ENCODE measurements around the gene CENPM. TPM values are rescaled to one million over a fixed set of nuclear protein-coding genes. Genes with fewer than 3 reads are reported as not detected.

The CENPM gene
- polyA plus RNA-seq, 1 of the 3 experiments (the other 2 are of a cell fraction): 15.6 TPM

GRCh38 chr22:41989246-41989645, 42.3 kb upstream of the CENPM start (continued):
- TF ChIP-seq, protein P1, sequence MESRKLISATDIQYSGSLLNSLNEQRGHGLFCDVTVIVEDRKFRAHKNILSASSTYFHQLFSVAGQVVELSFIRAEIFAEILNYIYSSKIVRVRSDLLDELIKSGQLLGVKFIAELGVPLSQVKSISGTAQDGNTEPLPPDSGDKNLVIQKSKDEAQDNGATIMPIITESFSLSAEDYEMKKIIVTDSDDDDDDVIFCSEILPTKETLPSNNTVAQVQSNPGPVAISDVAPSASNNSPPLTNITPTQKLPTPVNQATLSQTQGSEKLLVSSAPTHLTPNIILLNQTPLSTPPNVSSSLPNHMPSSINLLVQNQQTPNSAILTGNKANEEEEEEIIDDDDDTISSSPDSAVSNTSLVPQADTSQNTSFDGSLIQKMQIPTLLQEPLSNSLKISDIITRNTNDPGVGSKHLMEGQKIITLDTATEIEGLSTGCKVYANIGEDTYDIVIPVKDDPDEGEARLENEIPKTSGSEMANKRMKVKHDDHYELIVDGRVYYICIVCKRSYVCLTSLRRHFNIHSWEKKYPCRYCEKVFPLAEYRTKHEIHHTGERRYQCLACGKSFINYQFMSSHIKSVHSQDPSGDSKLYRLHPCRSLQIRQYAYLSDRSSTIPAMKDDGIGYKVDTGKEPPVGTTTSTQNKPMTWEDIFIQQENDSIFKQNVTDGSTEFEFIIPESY (IDR thresholded peaks at IDR 0.05; ENCODE audit: borderline replicate concordance, low read depth): no peak

DNA sequence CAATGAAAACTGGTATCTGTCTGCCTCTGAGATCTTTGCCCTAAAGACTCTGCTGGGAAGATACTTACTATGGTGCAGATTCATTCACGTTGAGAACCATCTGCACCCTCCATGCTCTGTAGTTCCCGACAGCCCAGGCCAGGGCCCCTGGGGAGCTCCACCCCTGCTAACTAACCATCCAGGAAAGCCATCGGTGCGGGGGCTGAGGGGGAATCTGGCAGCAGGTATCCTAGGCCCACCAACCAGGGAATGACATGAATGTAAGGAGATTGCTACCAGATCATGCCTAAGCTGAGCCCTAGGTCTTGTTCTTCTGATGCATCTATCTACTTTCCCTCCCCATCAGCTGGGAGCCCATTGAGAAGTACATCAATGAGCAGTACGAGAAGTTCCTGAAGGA, 40.3 kb upstream of the CENPM start:
- WGBS (ENCODE audit: low lambda C conversion rate): 70% methylated on average over 2 of the region's 5 CpGs
- ChIA-PET CTCF (no interaction called here), POLR2A (no interaction called here)
- no peak overlapping the region for H3K4me2 ChIP-seq
- H3F3A ChIP-seq (replicated peaks; ENCODE audit: insufficient read depth): no peaks in the 10 kb centered on the region
- no peaks in the 10 kb centered on the region for H3K36me3 ChIP-seq (replicated peaks in 1 of 2; ENCODE audit: control insufficient read depth in 1 of 2, insufficient read depth in 2 of 2, low read length in 1 of 2)
- H3K27ac ChIP-seq (ENCODE audit: low read depth in 2 of 2, low read length in 1 of 2): no peak overlapping the region
- no peak overlapping the region for H2AFZ ChIP-seq (ENCODE audit: low read depth)
- no peaks in the 10 kb centered on the region for H3K79me2 ChIP-seq (ENCODE audit: insufficient read depth)
- TF ChIP-seq RFX5 (IDR thresholded peaks at IDR 0.05; ENCODE audit: low read length) (no peak), TCF12 (IDR thresholded peaks at IDR 0.05) (no peak), USF2 (IDR thresholded peaks at IDR 0.05; ENCODE audit: borderline replicate concordance, low read depth, low read length) (no peak), ELF1 (IDR thresholded peaks at IDR 0.05) (no peak), USF1 (IDR thresholded peaks at IDR 0.05; ENCODE audit: borderline replicate concordance, low read depth) (no peak), YY1 (IDR thresholded peaks at IDR 0.05; ENCODE audit: low read depth) (no peak), FOXJ3 (CRISPR knock-in tag; IDR thresholded peaks at IDR 0.05) (no peak), FOXM1 (IDR thresholded peaks at IDR 0.05; ENCODE audit: low read depth) (no peak), SMC3 (IDR thresholded peaks at IDR 0.05; ENCODE audit: low read depth, low read length) (no peak), CTCF (IDR thresholded peaks at IDR 0.05) (no peak), RCOR1 (IDR thresholded peaks at IDR 0.05; ENCODE audit: low read length) (no peak), EZH2phosphoT487 (IDR thresholded peaks at IDR 0.05; ENCODE audit: borderline replicate concordance, low read depth) (no peak), POLR2AphosphoS5 (IDR thresholded peaks at IDR 0.05; ENCODE audit: low read depth, low read length) (no peak), RAD21 (IDR thresholded peaks at IDR 0.05; ENCODE audit: low read length) (no peak), MEF2A (IDR thresholded peaks at IDR 0.05; ENCODE audit: borderline replicate concordance, low read depth) (no peak)
- no peak overlapping the region for H3K4me3 ChIP-seq (ENCODE audit: low read depth in 2 of 2, low read length in 1 of 2)
- no peaks in the 10 kb centered on the region for H3K27me3 ChIP-seq (ENCODE audit: insufficient read depth)
- H4K20me1 ChIP-seq (ENCODE audit: insufficient read depth): no peaks in the 10 kb centered on the region
- no peaks in the 10 kb centered on the region for H3K9me3 ChIP-seq
- DNase-seq: no peak
- no peaks in the 10 kb centered on the region for H3K4me1 ChIP-seq (ENCODE audit: control insufficient read depth in 1 of 2, insufficient read depth in 2 of 2, low read depth in 1 of 2, low read length in 1 of 2)
- no peaks in the 10 kb centered on the region for H3K9me2 ChIP-seq
- no peak overlapping the region for H3K9ac ChIP-seq
